GM12878 (cell line): Measurements from ENCODE around the gene WSCD2. TPM values are rescaled to one million over a fixed set of nuclear protein-coding genes. Genes with fewer than 3 reads are reported as not detected.

ENCODE experiments used
- ATAC-seq: fragments of 200-7000 bp; cut with Tn5 transposase; 3 replicates; pipeline ENCODE4 v1.9.1; 2020; ENCODE audit warnings: mild to moderate bottlenecking, moderate library complexity
- BruUV-seq: library from RNA; stranded (reverse); fragments of 400-500 nt; replicated peaks from 2 replicates; lab custom pipeline; 2021; lab: Mats Ljungman, UMichigan
- CTCF ChIA-PET: fragments of 300-600 bp; sonication (Branson Sonifier 250); formaldehyde crosslinking; extraction: SDS; loops from one replicate; lab custom pipeline; 2021; ENCODE audit warnings: inconsistent platforms; lab: Yijun Ruan, JAX
- POLR2A ChIA-PET: fragments of 350-600 bp; formaldehyde crosslinking; extraction: SDS; loops from one replicate; lab custom pipeline; 2021; ENCODE audit warnings: inconsistent platforms; lab: Charles Lee
- RAD21 ChIA-PET: fragments of 300-600 bp; sonication (Branson Sonifier 250); formaldehyde crosslinking; loops from one replicate; lab custom pipeline; 2023; ENCODE audit warnings: antibody characterized with exemption; ENCODE audit not compliant: unreplicated experiment; lab: Charles Lee
- SMC1A ChIA-PET: fragments of 300-600 bp; sonication (Branson Sonifier 250); formaldehyde crosslinking; loops from one replicate; lab custom pipeline; 2023; ENCODE audit not compliant: unreplicated experiment, uncharacterized antibody; lab: Charles Lee
- DNase-seq: peaks from one replicate; pipeline ENCODE4 v3.0.0-alpha.2; 2011; ENCODE audit warnings: low read depth, low spot score
- FAIRE-seq: peaks from 3 replicates; lab custom pipeline; 2011; peaks lifted over from hg19 to GRCh38; lab: Jason Lieb, UNC
- H2AFZ ChIP-seq: 2 replicates; pipeline ENCODE4 v1.6.0; 2011; ENCODE audit warnings: low read depth, low read length, control low read depth; ENCODE audit not compliant: control insufficient read depth
- H3K27ac ChIP-seq: 2 replicates; pipeline ENCODE4 v1.5.1; 2011; ENCODE audit warnings: control low read depth; ENCODE audit not compliant: control insufficient read depth, insufficient read depth
- H3K27me3 ChIP-seq, 2 experiments: replicated peaks in 1 of 2; 2 replicates each; pipeline versions ENCODE4 v1.6.0 to v1.6.1; 2011; ENCODE audit warnings: low read length in 1 of 2; ENCODE audit not compliant: control insufficient read depth in 2 of 2, insufficient read depth in 2 of 2
- H3K36me3 ChIP-seq, 2 experiments: 2 replicates each; pipeline ENCODE4 v1.5.1; 2011; ENCODE audit warnings: low read length in 1 of 2; ENCODE audit not compliant: control insufficient read depth in 2 of 2, insufficient read depth in 2 of 2
- H3K4me1 ChIP-seq: 2 replicates; pipeline ENCODE4 v1.6.1; 2011; ENCODE audit warnings: mild to moderate bottlenecking, low read length, moderate library complexity, mixed read lengths; ENCODE audit not compliant: control insufficient read depth, insufficient read depth
- H3K4me2 ChIP-seq: 2 replicates; pipeline ENCODE4 v1.6.0; 2011; ENCODE audit warnings: control low read depth; ENCODE audit not compliant: control insufficient read depth, insufficient read depth
- H3K4me3 ChIP-seq: fragments of 200-600 bp; sonication (generic); 2 replicates; pipeline ENCODE4 v1.5.1; 2016
- H3K79me2 ChIP-seq: 2 replicates; pipeline ENCODE4 v1.6.0; 2011; ENCODE audit warnings: low read length; ENCODE audit not compliant: control insufficient read depth, insufficient read depth
- H3K9ac ChIP-seq: 2 replicates; pipeline ENCODE4 v1.8.0; 2011; ENCODE audit warnings: low read length, control low read depth, mixed read lengths; ENCODE audit not compliant: control insufficient read depth, insufficient read depth
- H3K9me3 ChIP-seq: replicated peaks from 3 replicates; pipeline ENCODE4 v1.5.1; 2011; ENCODE audit warnings: mild to moderate bottlenecking, low read length; ENCODE audit not compliant: control insufficient read depth, insufficient read depth
- H4K20me1 ChIP-seq: 2 replicates; pipeline ENCODE4 v1.6.0; 2011; ENCODE audit not compliant: control insufficient read depth, insufficient read depth
- BACH1 ChIP-seq: fragments of 450-650 bp; IDR thresholded peaks from 2 replicates; pipeline ENCODE4 v1.6.1; 2017; ENCODE audit warnings: mild to moderate bottlenecking, borderline replicate concordance
- CEBPZ ChIP-seq: fragments of 150-350 bp; IDR thresholded peaks from 2 replicates; pipeline ENCODE4 v1.6.1; 2016; ENCODE audit warnings: low read depth, low read length
- CTCF ChIP-seq, 3 experiments: IDR thresholded peaks in 2 of 3; conservative IDR thresholded peaks in 1 of 3; 2 replicates each; pipeline ENCODE4 v1.5.1; 2011; ENCODE audit warnings: low read depth in 3 of 3, low read length in 3 of 3, mild to moderate bottlenecking in 3 of 3, control low read depth in 2 of 3, moderate library complexity in 2 of 3, inconsistent platforms in 1 of 3, mixed read lengths in 1 of 3; ENCODE audit not compliant: control insufficient read depth in 2 of 3, insufficient read depth in 1 of 3; ENCODE audit errors: extremely low read depth in 1 of 3
- DPF2 ChIP-seq: fragments of 450-650 bp; IDR thresholded peaks from 2 replicates; pipeline ENCODE4 v1.6.1; 2017; ENCODE audit warnings: mild to moderate bottlenecking
- EED ChIP-seq: sonication (generic); IDR thresholded peaks from 2 replicates; pipeline ENCODE4 v1.6.1; 2016; ENCODE audit warnings: antibody characterized with exemption, low read depth
- HDGF ChIP-seq: fragments of 450-650 bp; IDR thresholded peaks from 2 replicates; pipeline ENCODE4 v1.6.1; 2016; ENCODE audit warnings: antibody characterized with exemption
- MTA3 ChIP-seq: IDR thresholded peaks from 2 replicates; pipeline ENCODE4 v1.6.1; 2012; ENCODE audit warnings: low read length, inconsistent platforms, borderline replicate concordance
- NFXL1 ChIP-seq: fragments of 450-650 bp; IDR thresholded peaks from 2 replicates; pipeline ENCODE4 v1.6.1; 2017; ENCODE audit warnings: antibody characterized with exemption, mild to moderate bottlenecking, borderline replicate concordance
- PBX3 ChIP-seq: IDR thresholded peaks from 2 replicates; pipeline ENCODE4 v1.6.1; 2011; ENCODE audit warnings: mild to moderate bottlenecking, low read depth, low read length, moderate library complexity; ENCODE audit not compliant: insufficient replicate concordance
- POLR2A ChIP-seq: IDR thresholded peaks from 2 replicates; pipeline ENCODE4 v1.6.1; 2011; ENCODE audit warnings: low read depth, mild to moderate bottlenecking, low read length
- RAD21 ChIP-seq: IDR thresholded peaks from 2 replicates; pipeline ENCODE4 v1.6.1; 2011; ENCODE audit warnings: mild to moderate bottlenecking, low read depth, low read length, moderate library complexity; ENCODE audit not compliant: insufficient read depth
- REST ChIP-seq: IDR thresholded peaks from 2 replicates; pipeline ENCODE4 v1.6.1; 2012; ENCODE audit warnings: mild to moderate bottlenecking, low read depth, low read length
- SREBF2 ChIP-seq: IDR thresholded peaks from 2 replicates; pipeline ENCODE4 v1.6.1; 2012; ENCODE audit warnings: mild to moderate bottlenecking, low read length
- TCF12 ChIP-seq: IDR thresholded peaks from 2 replicates; pipeline ENCODE4 v1.6.1; 2011; ENCODE audit warnings: low read depth, mild to moderate bottlenecking, low read length
- ZNF274 ChIP-seq: IDR thresholded peaks from one replicate; pipeline ENCODE4 v1.8.0; 2011; ENCODE audit not compliant: insufficient read length, insufficient read depth
- WGBS: methylation state at CpG from one replicate; pipeline ENCODE4 v1.1.6; 2016; ENCODE audit warnings: low lambda C conversion rate; ENCODE audit not compliant: insufficient replicate concordance, insufficient coverage; ENCODE audit errors: missing lambda C conversion rate; 5-methylcytosine and 5-hydroxymethylcytosine counted together
- in situ Hi-C: fragments of 300-500 bp; cut with MboI; formaldehyde crosslinking; loops from 9 replicates; pipeline ENCODE4 v1.14.3; 2018; ENCODE audit warnings: mixed read lengths
- intact Hi-C: fragments of 100-400 bp; cut with micrococcal nuclease; formaldehyde crosslinking; loops from one replicate; pipeline ENCODE4 v1.14.2; 2022; ENCODE audit not compliant: unreplicated experiment
- polyA plus RNA-seq, 11 experiments: library from polyadenylated mRNA; depleted of rRNA in 4 of 11; unstranded in 6 of 11; stranded (reverse) in 5 of 11; fragments of >200 nt; fragmentation: Nextera tagmentation in 4 of 11; fragmentation: Illumina TruSeq in 1 of 11; extraction: Ambion mirVana in 4 of 11; extraction: Trizol in 1 of 11; gene quantifications; 1 replicate in 1 of 11; 2 replicates in 10 of 11; pipeline versions ENCODE4 v1.2.1 to v1.2.3, GENCODE V29; 2011 to 2016; ENCODE audit warnings: inconsistent platforms in 2 of 11, missing spikeins in 2 of 11, low read depth in 1 of 11
- total RNA-seq, 4 experiments: library from RNA; depleted of rRNA in 3 of 4; stranded (reverse); fragments of >200 nt in 3 of 4; fragmentation: Illumina TruSeq in 1 of 4; extraction: Trizol in 1 of 4; gene quantifications; 2 replicates each; pipeline versions ENCODE4 v1.2.1 to v1.2.3, GENCODE V29; 2013 to 2021

The WSCD2 gene
- total and polyA plus RNA-seq, 10 of the 15 experiments (the other 5 are each of a cell fraction or from before 2014, with no cell fraction given) = 0.41 TPM; not detected in 9

GRCh38 chr12:108285016-108285415, 155.9 kb downstream of the WSCD2 start:
- no peak for FAIRE-seq
- intact Hi-C loops = no loop called here

More at GRCh38 chr12:108285016-108285415, 155.9 kb downstream of the WSCD2 start:
- TF ChIP-seq HDGF = no peak
- no peak for TF ChIP-seq MTA3
- no peak for TF ChIP-seq BACH1
- TF ChIP-seq POLR2A = no peak
- no peak for TF ChIP-seq REST
- TF ChIP-seq CEBPZ = no peak
- TF ChIP-seq CTCF (IDR thresholded peaks at IDR 0.05 in 2 of 3, conservative IDR thresholded peaks at IDR 0.05 in 1 of 3; ENCODE audit: control insufficient read depth in 2 of 3, extremely low read depth in 1 of 3, insufficient read depth in 1 of 3, low read depth in 3 of 3, low read length in 3 of 3) = no peak
- TF ChIP-seq SREBF2 = no peak
- no peak for TF ChIP-seq PBX3
- no peak for TF ChIP-seq EED
- no peak for TF ChIP-seq ZNF274
- no peak for TF ChIP-seq DPF2
- no peak for TF ChIP-seq TCF12
- TF ChIP-seq RAD21 = no peak
- TF ChIP-seq NFXL1 = no peak
- 0% methylated on average over 2 of the region's 2 CpGs for WGBS
- H3K4me3 ChIP-seq = no peak overlapping the region
- no peak for ATAC-seq
- ChIA-PET SMC1A (interaction anchor here (1.0 kb wide), 1 partner anchor 12 kb away, joined by 3 read pairs; no protein-coding TSS in a partner anchor), CTCF (no interaction called here), RAD21 (no interaction called here), POLR2A (no interaction called here)
- no peaks in the 10 kb centered on the region for H3K27me3 ChIP-seq
- H3K9me3 ChIP-seq = no peaks in the 10 kb centered on the region
- H4K20me1 ChIP-seq = no peaks in the 10 kb centered on the region
- H3K36me3 ChIP-seq = no peaks in the 10 kb centered on the region
- peaks cover 20% of the 10 kb centered on the region for H3K4me1 ChIP-seq
- DNase-seq = no peak
- H2AFZ ChIP-seq = no peak overlapping the region
- no peak overlapping the region for H3K9ac ChIP-seq
- no TSS peak for BruUV-seq
- in situ Hi-C loops = no loop called here
- no peak overlapping the region for H3K27ac ChIP-seq
- H3K4me2 ChIP-seq = no peak overlapping the region
- no peaks in the 10 kb centered on the region for H3K79me2 ChIP-seq
